IMR-90 (cell line): ENCODE data around the gene RFPL2. TPM values are rescaled to one million over a fixed set of nuclear protein-coding genes. Genes with fewer than 3 reads are reported as not detected.

Experiments
- ATAC-seq: fragments of 200-7000 bp; cut with Tn5 transposase; 2 replicates; pipeline ENCODE4 v1.9.1; 2020; ENCODE audit warnings: low read depth, mild to moderate bottlenecking, moderate library complexity
- BruUV-seq: library from RNA; stranded (reverse); fragments of 400-500 nt; replicated peaks from 2 replicates; lab custom pipeline; 2021; lab: Mats Ljungman, UMichigan
- CTCF ChIA-PET: fragments of 300-600 bp; formaldehyde crosslinking; extraction: SDS; loops from one replicate; lab custom pipeline; 2021; ENCODE audit warnings: antibody characterized with exemption; lab: Yijun Ruan, JAX
- POLR2A ChIA-PET: fragments of 300-600 bp; sonication (Branson Sonifier 250); formaldehyde crosslinking; loops from one replicate; lab custom pipeline; 2022; ENCODE audit warnings: antibody characterized with exemption; ENCODE audit not compliant: unreplicated experiment; lab: Charles Lee
- DNase-seq: peaks from one replicate; pipeline ENCODE4 v3.0.0; 2013
- H2AFZ ChIP-seq: replicated peaks from 2 replicates; pipeline ENCODE3; 2013; ENCODE audit warnings: low read length, mild to moderate bottlenecking; ENCODE audit not compliant: poor library complexity
- H2AK5ac ChIP-seq: 2 replicates; pipeline ENCODE4 v1.6.1; 2013; ENCODE audit warnings: low read depth, low read length, inconsistent platforms
- H2AK9ac ChIP-seq: replicated peaks from 2 replicates; pipeline ENCODE3; 2013; ENCODE audit warnings: mild to moderate bottlenecking, low read depth, low read length, moderate library complexity; ENCODE audit not compliant: poor library complexity
- H2BK120ac ChIP-seq: 2 replicates; pipeline ENCODE4 v1.6.1; 2013; ENCODE audit warnings: low read depth, low read length, inconsistent platforms
- H2BK15ac ChIP-seq: 3 replicates; pipeline ENCODE4 v1.6.1; 2013; ENCODE audit warnings: low read depth, low read length, inconsistent platforms
- H2BK20ac ChIP-seq: 2 replicates; pipeline ENCODE4 v1.6.1; 2013; ENCODE audit warnings: low read depth, mild to moderate bottlenecking, inconsistent platforms, low read length, moderate library complexity
- H2BK5ac ChIP-seq: 2 replicates; pipeline ENCODE4 v1.6.1; 2013; ENCODE audit warnings: mild to moderate bottlenecking, low read depth, low read length, inconsistent platforms; ENCODE audit not compliant: poor library complexity, severe bottlenecking
- H3K14ac ChIP-seq: replicated peaks from 2 replicates; pipeline ENCODE4 v1.6.1; 2013; ENCODE audit warnings: low read depth, low read length, inconsistent platforms
- H3K18ac ChIP-seq: 2 replicates; pipeline ENCODE4 v1.6.1; 2013; ENCODE audit warnings: low read depth, low read length, control low read depth
- H3K23ac ChIP-seq: 2 replicates; pipeline ENCODE4 v1.6.1; 2013; ENCODE audit warnings: low read depth, low read length, inconsistent platforms
- H3K27ac ChIP-seq: 2 replicates; pipeline ENCODE4 v1.5.1; 2013; ENCODE audit warnings: mild to moderate bottlenecking, control low read depth, low read length; ENCODE audit not compliant: insufficient read depth
- H3K27me3 ChIP-seq: 2 replicates; pipeline ENCODE4 v1.6.1; 2013; ENCODE audit warnings: low read length; ENCODE audit not compliant: control insufficient read depth, insufficient read depth
- H3K36me3 ChIP-seq: 2 replicates; pipeline ENCODE4 v1.6.1; 2013; ENCODE audit warnings: low read length, mixed read lengths; ENCODE audit not compliant: control insufficient read depth, insufficient read depth
- H3K4ac ChIP-seq: 2 replicates; pipeline ENCODE4 v1.6.1; 2013; ENCODE audit warnings: low read depth, low read length, inconsistent platforms
- H3K4me1 ChIP-seq: 2 replicates; pipeline ENCODE4 v1.6.1; 2013; ENCODE audit warnings: low read length, mixed read lengths; ENCODE audit not compliant: control insufficient read depth, insufficient read depth
- H3K4me2 ChIP-seq: 2 replicates; pipeline ENCODE4 v1.6.1; 2013; ENCODE audit warnings: low read depth, mild to moderate bottlenecking, control low read depth, low read length, moderate library complexity
- H3K4me3 ChIP-seq: 2 replicates; pipeline ENCODE4 v1.5.1; 2013; ENCODE audit warnings: low read depth, mild to moderate bottlenecking, control low read depth, low read length, moderate library complexity; ENCODE audit not compliant: insufficient read depth
- H3K56ac ChIP-seq: 2 replicates; pipeline ENCODE4 v1.6.1; 2013; ENCODE audit warnings: low read length, inconsistent platforms; ENCODE audit not compliant: insufficient read depth; ENCODE audit errors: extremely low read depth
- H3K79me1 ChIP-seq, 2 experiments: 2 replicates each; pipeline ENCODE4 v1.6.1; 2013; ENCODE audit warnings: low read length in 2 of 2, inconsistent platforms in 1 of 2, low read depth in 1 of 2
- H3K9ac ChIP-seq: 2 replicates; pipeline ENCODE4 v1.6.1; 2013; ENCODE audit warnings: low read depth, low read length, control low read depth
- H3K9me1 ChIP-seq: 2 replicates; pipeline ENCODE4 v1.6.1; 2013; ENCODE audit warnings: low read length, inconsistent platforms; ENCODE audit not compliant: insufficient read depth
- H3K9me3 ChIP-seq: 2 replicates; pipeline ENCODE4 v1.6.1; 2013; ENCODE audit warnings: low read length; ENCODE audit not compliant: control insufficient read depth, insufficient read depth
- H4K20me1 ChIP-seq: 2 replicates; pipeline ENCODE4 v1.6.1; 2013; ENCODE audit warnings: low read length, inconsistent platforms; ENCODE audit not compliant: insufficient read depth
- H4K5ac ChIP-seq: 2 replicates; pipeline ENCODE4 v1.6.1; 2013; ENCODE audit warnings: mild to moderate bottlenecking, low read depth, low read length, control low read depth
- H4K8ac ChIP-seq, 2 experiments: 2 replicates each; pipeline ENCODE4 v1.6.1; 2013; ENCODE audit warnings: low read depth in 2 of 2, low read length in 2 of 2, control low read depth in 1 of 2, inconsistent platforms in 1 of 2
- H4K91ac ChIP-seq: 2 replicates; pipeline ENCODE4 v1.6.1; 2013; ENCODE audit warnings: low read depth, low read length, inconsistent platforms; ENCODE audit not compliant: insufficient read depth
- CEBPB ChIP-seq: IDR thresholded peaks from 2 replicates; pipeline ENCODE4 v1.6.1; 2012; ENCODE audit warnings: low read depth, low read length, improper control_type of control experiment
- RFX5 ChIP-seq: IDR thresholded peaks from 2 replicates; pipeline ENCODE4 v1.8.0; 2012; ENCODE audit warnings: low read depth, mild to moderate bottlenecking, low read length, moderate library complexity
- WGBS, 2 experiments: methylation state at CpG; one replicate each; pipeline versions ENCODE4 v1.1.5 to v1.1.7; 2013; ENCODE audit warnings: missing lambda C conversion rate in 2 of 2; ENCODE audit not compliant: insufficient read length in 1 of 2; ENCODE audit errors: extremely low coverage in 2 of 2; 5-methylcytosine and 5-hydroxymethylcytosine counted together
- dilution Hi-C: fragments of 300-500 bp; cut with HindIII; formaldehyde crosslinking; loops from one replicate; pipeline ENCODE4 v1.14.3; 2018; ENCODE audit warnings: low sequenced_read_pairs; ENCODE audit not compliant: unreplicated experiment
- in situ Hi-C: fragments of 300-500 bp; cut with MboI; formaldehyde crosslinking; loops from 3 replicates; pipeline ENCODE4 v1.14.3; 2019; ENCODE audit warnings: low sequenced_read_pairs, inconsistent platforms, mixed read lengths
- intact Hi-C: fragments of 100-400 bp; cut with micrococcal nuclease; formaldehyde crosslinking; loops from 2 replicates; pipeline ENCODE4 v1.10.0; 2022
- polyA plus RNA-seq, 3 experiments: library from polyadenylated mRNA; depleted of rRNA; stranded (reverse); fragments of >200 nt; gene quantifications; 2 replicates each; pipeline ENCODE4 v1.2.3, GENCODE V29; 2012; ENCODE audit warnings: low replicate concordance in 1 of 3
- total RNA-seq: library from RNA; depleted of rRNA; stranded (reverse); fragments of >200 nt; gene quantifications from 2 replicates; pipeline ENCODE4 v1.2.3, GENCODE V29; 2012

Gene RFPL2
- total and polyA plus RNA-seq, 2 of the 4 experiments (the other 2 are of a cell fraction), result not detected

DNA sequence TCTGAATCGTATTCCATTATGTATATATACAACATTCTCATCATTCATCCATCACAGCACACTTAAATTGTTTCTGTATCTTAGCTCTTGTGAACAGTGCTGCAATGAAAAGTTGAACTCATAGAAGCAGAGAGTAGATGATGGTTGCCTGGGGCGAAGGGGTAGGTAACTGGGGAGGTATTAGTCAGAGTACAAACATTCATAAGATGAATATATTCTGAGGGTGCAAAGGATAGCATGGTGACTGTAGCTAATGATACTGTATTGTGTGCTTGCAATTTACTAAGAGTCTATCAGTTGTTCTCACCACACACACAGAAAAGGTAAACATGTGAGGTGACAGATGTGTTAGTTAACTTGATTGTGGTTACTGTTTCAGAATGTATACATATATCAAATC lies 12.6 kb upstream of the RFPL2 start:
- no peak overlapping the region for H4K91ac ChIP-seq
- H3K14ac ChIP-seq, result no peak overlapping the region
- no peaks in the 10 kb centered on the region; the same call in 1 of the 2 replicates for H3K27me3 ChIP-seq
- H3K9me1 ChIP-seq, result no peaks in the 10 kb centered on the region
- H3K4me1 ChIP-seq, result no peaks in the 10 kb centered on the region
- intact Hi-C loops, result no loop called here
- H2AFZ ChIP-seq, result no peak overlapping the region
- no peak overlapping the region for H2AK5ac ChIP-seq
- H3K9me3 ChIP-seq, result no peaks in the 10 kb centered on the region
- H3K56ac ChIP-seq, result no peak overlapping the region
- no peak overlapping the region for H3K4me2 ChIP-seq
- H4K8ac ChIP-seq, result no peak overlapping the region
- no peak overlapping the region for H2BK5ac ChIP-seq
- in situ Hi-C loops, result no loop called here
- no peaks in the 10 kb centered on the region for H4K20me1 ChIP-seq
- H3K4me3 ChIP-seq, result no peak overlapping the region
- H2BK120ac ChIP-seq, result no peak overlapping the region
- DNase-seq (no peak), ATAC-seq (no peak)
- H3K4ac ChIP-seq, result no peak overlapping the region
- no peak overlapping the region for H2BK20ac ChIP-seq
- no peaks in the 10 kb centered on the region for H3K36me3 ChIP-seq
- H3K23ac ChIP-seq, result no peak overlapping the region
- H2BK15ac ChIP-seq, result no peak overlapping the region
- H3K27ac ChIP-seq, result no peak overlapping the region
- dilution Hi-C loops, result no loop called here
- ChIA-PET CTCF (no interaction called here), POLR2A (no interaction called here)
- WGBS, 2 experiments, result no CpG with 5 or more reads among the region's 2 CpGs
- no TSS peak for BruUV-seq
- no peak overlapping the region for H4K5ac ChIP-seq
- H2AK9ac ChIP-seq, result no peak overlapping the region
- H3K79me1 ChIP-seq, result no peaks in the 10 kb centered on the region
- TF ChIP-seq CEBPB (no peak), RFX5 (no peak)
- no peak overlapping the region for H3K9ac ChIP-seq
- H3K18ac ChIP-seq, result no peak overlapping the region
